Cardiac muscle cell (in vitro differentiated cells and primary cell): ENCODE data around the gene ABCF3. TPM values are rescaled to one million over a fixed set of nuclear protein-coding genes. Genes with fewer than 3 reads are reported as not detected.
A peak's percentile ranks its signal among the peaks of the same experiment; 100 is the strongest.

Experiments used
- DNase-seq, 2 donors: peaks; one replicate each; pipeline versions ENCODE4 v3.0.0 to v3.0.0-alpha.2; 2010 to 2017; ENCODE audit warnings: low read depth in 1 of 2, low spot score in 1 of 2
- H3K27ac ChIP-seq: fragments of 200-600 bp; sonication (generic); 2 replicates; pipeline ENCODE4 v1.5.1; 2016
- H3K27me3 ChIP-seq: fragments of 200-600 bp; sonication (generic); 2 replicates; pipeline ENCODE4 v1.6.0; 2016; ENCODE audit warnings: control low read depth
- H3K36me3 ChIP-seq: fragments of 200-600 bp; sonication (generic); 2 replicates; pipeline ENCODE4 v1.5.1; 2016; ENCODE audit warnings: control low read depth
- H3K4me1 ChIP-seq: fragments of 200-600 bp; sonication (generic); 2 replicates; pipeline ENCODE4 v1.8.1; 2017; ENCODE audit warnings: low read depth, mild to moderate bottlenecking, mixed run types
- H3K4me3 ChIP-seq: fragments of 200-600 bp; sonication (generic); 2 replicates; pipeline ENCODE4 v1.5.1; 2016; ENCODE audit warnings: mild to moderate bottlenecking
- H3K9me3 ChIP-seq: fragments of 200-600 bp; sonication (generic); 2 replicates; pipeline ENCODE4 v1.5.1; 2017; ENCODE audit warnings: low read depth, mild to moderate bottlenecking, control low read depth
- polyA plus RNA-seq: library from polyadenylated mRNA; unstranded; fragments of >200 nt; fragmentation: Nextera tagmentation; extraction: Ambion mirVana; gene quantifications from 2 replicates; pipeline ENCODE4 v1.2.1, GENCODE V29; 2016
- total RNA-seq: library from RNA; depleted of rRNA; stranded (reverse); fragments of >200 nt; gene quantifications from 2 replicates; pipeline ENCODE4 v1.2.3, GENCODE V29; 2016
- TF ChIP-seq, protein P1 (sequence below): IDR thresholded peaks from 2 replicates; pipeline ENCODE4 v1.5.1; 2012; ENCODE audit warnings: low read depth, mild to moderate bottlenecking, low read length

Gene ABCF3
- total and polyA plus RNA-seq, 2 experiments from 2014 or later: 50.2 to 74.4 TPM

DNA sequence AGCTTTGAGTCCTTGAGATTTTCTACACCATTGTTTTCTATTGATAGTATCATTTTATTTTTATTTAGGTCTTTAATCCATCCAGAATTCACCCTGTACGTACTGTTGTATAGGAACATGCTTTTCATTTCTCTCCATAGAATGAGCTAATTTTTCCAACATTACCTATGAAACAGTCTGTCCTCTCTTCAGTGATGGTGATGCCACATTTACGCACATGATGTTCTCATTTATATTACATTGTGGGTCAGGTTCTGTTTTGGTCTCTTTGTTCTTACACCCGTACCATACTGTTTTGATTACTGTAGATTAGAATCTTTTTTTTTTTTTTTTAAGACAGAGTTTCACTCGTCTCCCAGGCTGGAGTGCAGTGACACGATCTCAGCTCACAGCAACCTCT is 25.7 kb downstream of the ABCF3 start:
- no peak for DNase-seq
- H3K27me3 ChIP-seq: peaks cover 15% of the 10 kb centered on the region
- H3K4me1 ChIP-seq: no peaks in the 10 kb centered on the region
- no peaks in the 10 kb centered on the region for H3K36me3 ChIP-seq
- TF ChIP-seq, protein P1, sequence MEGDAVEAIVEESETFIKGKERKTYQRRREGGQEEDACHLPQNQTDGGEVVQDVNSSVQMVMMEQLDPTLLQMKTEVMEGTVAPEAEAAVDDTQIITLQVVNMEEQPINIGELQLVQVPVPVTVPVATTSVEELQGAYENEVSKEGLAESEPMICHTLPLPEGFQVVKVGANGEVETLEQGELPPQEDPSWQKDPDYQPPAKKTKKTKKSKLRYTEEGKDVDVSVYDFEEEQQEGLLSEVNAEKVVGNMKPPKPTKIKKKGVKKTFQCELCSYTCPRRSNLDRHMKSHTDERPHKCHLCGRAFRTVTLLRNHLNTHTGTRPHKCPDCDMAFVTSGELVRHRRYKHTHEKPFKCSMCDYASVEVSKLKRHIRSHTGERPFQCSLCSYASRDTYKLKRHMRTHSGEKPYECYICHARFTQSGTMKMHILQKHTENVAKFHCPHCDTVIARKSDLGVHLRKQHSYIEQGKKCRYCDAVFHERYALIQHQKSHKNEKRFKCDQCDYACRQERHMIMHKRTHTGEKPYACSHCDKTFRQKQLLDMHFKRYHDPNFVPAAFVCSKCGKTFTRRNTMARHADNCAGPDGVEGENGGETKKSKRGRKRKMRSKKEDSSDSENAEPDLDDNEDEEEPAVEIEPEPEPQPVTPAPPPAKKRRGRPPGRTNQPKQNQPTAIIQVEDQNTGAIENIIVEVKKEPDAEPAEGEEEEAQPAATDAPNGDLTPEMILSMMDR: no peak
- H3K27ac ChIP-seq: no peak overlapping the region
- no peak overlapping the region for H3K4me3 ChIP-seq
- no peaks in the 10 kb centered on the region for H3K9me3 ChIP-seq

DNA sequence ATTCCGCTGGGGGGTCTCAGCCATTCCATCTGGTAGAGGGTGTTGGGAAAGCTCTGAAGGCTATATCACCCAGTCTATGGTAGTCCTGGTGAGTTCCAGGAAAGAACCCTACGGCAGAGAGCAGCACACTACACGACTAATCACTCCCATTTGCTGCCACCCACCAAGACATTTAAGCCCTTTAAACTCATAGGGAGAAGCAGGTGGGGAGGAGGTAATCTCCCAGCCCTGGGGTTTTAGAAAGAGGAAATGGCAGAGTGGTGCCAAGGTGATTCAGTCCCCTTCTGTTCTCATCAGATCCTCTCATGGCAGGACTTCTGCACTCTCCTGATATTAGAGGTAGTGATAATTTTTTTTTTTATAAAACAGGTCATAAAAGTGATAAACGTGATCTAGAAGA is 32.8 kb downstream of the ABCF3 start:
- Histone ChIP-seq H3K36me3 (no peaks in the 10 kb centered on the region), H3K4me1 (no peaks in the 10 kb centered on the region), H3K27me3 (peaks cover 10% of the 10 kb centered on the region), H3K4me3 (no peak overlapping the region), H3K9me3 (no peaks in the 10 kb centered on the region), H3K27ac (no peak overlapping the region)
- DNase-seq: no peak
- TF ChIP-seq, protein P1: no peak

DNA sequence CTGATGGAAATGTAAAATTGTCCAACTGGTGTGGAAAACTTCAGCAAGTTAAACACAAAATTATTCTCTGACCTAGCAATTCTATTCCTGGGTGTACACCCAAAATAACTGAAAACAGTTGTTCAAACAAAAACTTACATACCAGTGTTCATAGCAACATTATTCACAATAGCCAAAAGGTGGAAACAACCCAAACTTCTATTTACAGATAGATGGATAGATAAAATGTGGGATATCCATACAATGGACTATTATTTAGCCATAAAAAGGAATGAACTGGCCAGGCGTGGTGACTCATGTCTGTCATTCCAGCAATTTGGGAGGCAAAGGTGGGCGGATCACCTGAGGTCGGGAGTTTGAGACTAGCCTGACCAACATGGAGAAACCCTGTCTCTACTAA is 36.5 kb downstream of the ABCF3 start:
- peaks cover 43% of the 10 kb centered on the region for H3K27me3 ChIP-seq
- H3K4me1 ChIP-seq: no peaks in the 10 kb centered on the region
- TF ChIP-seq, protein P1: no peak
- no peak for DNase-seq
- no peak overlapping the region for H3K4me3 ChIP-seq
- no peaks in the 10 kb centered on the region for H3K36me3 ChIP-seq
- no peak overlapping the region for H3K27ac ChIP-seq
- no peaks in the 10 kb centered on the region for H3K9me3 ChIP-seq

DNA sequence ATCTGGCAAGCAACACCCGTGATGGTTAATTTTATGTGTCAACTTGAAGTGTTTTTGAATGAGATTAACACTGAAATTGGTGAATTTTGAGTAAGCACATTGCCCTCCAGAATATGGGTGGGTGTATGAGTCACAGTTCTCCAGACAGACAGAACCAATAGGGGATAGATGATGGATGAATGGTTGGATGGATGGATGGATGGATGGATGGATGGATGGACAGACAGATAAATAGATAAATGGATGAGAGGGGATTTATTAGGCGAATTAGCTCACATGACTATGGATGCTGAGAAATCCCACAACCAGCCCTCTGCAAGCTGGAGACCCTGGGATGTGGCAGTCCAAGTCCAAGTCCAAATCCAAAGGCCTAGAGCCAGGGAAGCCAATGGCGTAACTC is 37.9 kb downstream of the ABCF3 start:
- no peak overlapping the region for H3K4me3 ChIP-seq
- H3K4me1 ChIP-seq: no peaks in the 10 kb centered on the region
- no peaks in the 10 kb centered on the region for H3K36me3 ChIP-seq
- no peak overlapping the region for H3K27ac ChIP-seq
- DNase-seq: no peak
- peaks cover 57% of the 10 kb centered on the region for H3K27me3 ChIP-seq
- TF ChIP-seq, protein P1: no peak
- H3K9me3 ChIP-seq: no peaks in the 10 kb centered on the region

DNA sequence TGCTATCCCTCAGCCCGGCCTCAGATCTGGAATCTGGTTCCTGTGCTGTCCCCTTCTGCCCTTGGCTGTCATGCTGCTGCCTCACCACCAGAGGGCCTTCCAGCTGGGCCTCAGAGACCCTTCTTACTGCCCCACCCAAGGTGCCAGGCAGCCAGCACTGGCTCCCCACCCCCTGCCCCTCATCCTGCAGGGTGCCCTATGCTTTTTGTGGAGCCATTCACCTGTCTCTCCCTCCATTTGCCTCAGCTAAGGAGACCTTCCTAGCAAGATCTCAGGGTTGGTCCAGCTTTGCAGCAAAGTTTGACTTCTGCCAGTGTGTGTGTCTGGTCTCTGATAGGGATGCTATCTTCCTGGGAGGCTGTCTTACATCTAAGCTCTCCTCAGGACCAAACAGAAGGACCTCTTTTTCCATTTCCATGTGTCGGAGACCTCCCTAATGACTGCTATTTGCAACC is 41.5 kb downstream of the ABCF3 start:
- TF ChIP-seq, protein P1: peak; percentile 80
- H3K27me3 ChIP-seq: peaks cover 85% of the 10 kb centered on the region
- H3K4me3 ChIP-seq: no peak overlapping the region
- H3K36me3 ChIP-seq: no peaks in the 10 kb centered on the region
- no peaks in the 10 kb centered on the region for H3K4me1 ChIP-seq
- H3K9me3 ChIP-seq: no peaks in the 10 kb centered on the region
- peak; percentile 32 to 37 for DNase-seq
- H3K27ac ChIP-seq: no peak overlapping the region
